Subcutaneous adipose tissue (tissue), 4 donors: ENCODE data around the gene CDC73. TPM values are rescaled to one million over a fixed set of nuclear protein-coding genes. Genes with fewer than 3 reads are reported as not detected.

Experiments
- CTCF ChIP-seq: fragments of 450-650 bp; IDR thresholded peaks from one replicate; pipeline ENCODE4 v1.5.1; 2016; ENCODE audit warnings: low read depth, mild to moderate bottlenecking, control low read depth, antibody characterized with exemption, moderate library complexity
- total RNA-seq, 4 donors: library from RNA; depleted of rRNA; stranded (reverse); fragments of >200 nt; gene quantifications; one replicate each; pipeline ENCODE4 v1.1.0, GENCODE V29; 2016

CDC73 gene
- total RNA-seq, 4 donors from 2014 or later = 35.2 to 74.8 (median 41.8) TPM

- TF ChIP-seq CTCF = no peak
Measured at GRCh38 chr1:193181985-193182384, 60.2 kb downstream of the CDC73 start.

- TF ChIP-seq CTCF = no peak
Measured at GRCh38 chr1:193183019-193183627, 61.3 kb downstream of the CDC73 start.

- TF ChIP-seq CTCF = no peak
Measured at GRCh38 chr1:193184776-193185175, 62.9 kb downstream of the CDC73 start.

- TF ChIP-seq CTCF = no peak
Measured at GRCh38 chr1:193185211-193185610, 63.4 kb downstream of the CDC73 start.

GRCh38 chr1:193185901-193186731, 64.3 kb downstream of the CDC73 start, which contains the start of gene B3GALT2:
TSS of gene B3GALT2 (minus strand) at chr1:193186613. CDS start at chr1:193181562, 5,051 bp downstream.
- TF ChIP-seq CTCF = no peak

GRCh38 chr1:193187114-193187513, 65.3 kb downstream of the CDC73 start:
- no peak for TF ChIP-seq CTCF

- TF ChIP-seq CTCF = no peak
Measured at GRCh38 chr1:193189442-193190095, 67.7 kb downstream of the CDC73 start.
